Measurements from ENCODE around the gene ACOT12.

DNA sequence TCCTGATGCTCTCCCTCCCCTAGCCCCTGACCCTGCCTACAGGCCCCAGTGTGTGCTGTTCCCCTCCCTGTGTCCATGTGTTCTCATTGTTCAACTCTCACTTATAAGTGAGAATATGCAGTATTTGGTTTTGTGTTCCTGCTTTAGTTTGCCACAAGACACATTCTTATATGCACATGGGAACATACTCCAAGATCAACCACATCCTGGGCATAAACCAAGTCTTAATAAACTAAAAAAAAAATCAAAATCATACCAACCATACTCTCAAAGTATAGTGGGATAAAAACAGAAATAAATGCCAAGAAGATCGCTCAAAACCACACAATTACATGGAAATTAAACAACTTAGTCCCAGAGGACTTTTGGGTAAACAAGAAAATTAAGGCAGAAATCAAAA, 103.8 kb downstream of the ACOT12 start:
- TF ChIP-seq POLR2A (IDR thresholded peaks at IDR 0.05; ENCODE audit: low read length) (no peak), MAFK (IDR thresholded peaks at IDR 0.05; ENCODE audit: partially characterized antibody) (no peak), RCOR1 (IDR thresholded peaks at IDR 0.05; ENCODE audit: low read depth, low read length) (no peak), JUN (IDR thresholded peaks at IDR 0.05) (no peak), CHD4 (IDR thresholded peaks at IDR 0.05; ENCODE audit: borderline replicate concordance) (no peak), GATA3 (IDR thresholded peaks at IDR 0.05; ENCODE audit: borderline replicate concordance) (no peak), TP53 (CRISPR knock-in tag; IDR thresholded peaks at IDR 0.05) (no peak), SMC3 (IDR thresholded peaks at IDR 0.05) (no peak), MAZ (IDR thresholded peaks at IDR 0.05; ENCODE audit: borderline replicate concordance, low read depth, low read length) (no peak), ESRRA (IDR thresholded peaks at IDR 0.05; ENCODE audit: borderline replicate concordance, low read length) (no peak)
- TF ChIP-seq, protein P1, sequence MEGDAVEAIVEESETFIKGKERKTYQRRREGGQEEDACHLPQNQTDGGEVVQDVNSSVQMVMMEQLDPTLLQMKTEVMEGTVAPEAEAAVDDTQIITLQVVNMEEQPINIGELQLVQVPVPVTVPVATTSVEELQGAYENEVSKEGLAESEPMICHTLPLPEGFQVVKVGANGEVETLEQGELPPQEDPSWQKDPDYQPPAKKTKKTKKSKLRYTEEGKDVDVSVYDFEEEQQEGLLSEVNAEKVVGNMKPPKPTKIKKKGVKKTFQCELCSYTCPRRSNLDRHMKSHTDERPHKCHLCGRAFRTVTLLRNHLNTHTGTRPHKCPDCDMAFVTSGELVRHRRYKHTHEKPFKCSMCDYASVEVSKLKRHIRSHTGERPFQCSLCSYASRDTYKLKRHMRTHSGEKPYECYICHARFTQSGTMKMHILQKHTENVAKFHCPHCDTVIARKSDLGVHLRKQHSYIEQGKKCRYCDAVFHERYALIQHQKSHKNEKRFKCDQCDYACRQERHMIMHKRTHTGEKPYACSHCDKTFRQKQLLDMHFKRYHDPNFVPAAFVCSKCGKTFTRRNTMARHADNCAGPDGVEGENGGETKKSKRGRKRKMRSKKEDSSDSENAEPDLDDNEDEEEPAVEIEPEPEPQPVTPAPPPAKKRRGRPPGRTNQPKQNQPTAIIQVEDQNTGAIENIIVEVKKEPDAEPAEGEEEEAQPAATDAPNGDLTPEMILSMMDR (IDR thresholded peaks at IDR 0.05) = no peak
- TF ChIP-seq, protein P2, sequence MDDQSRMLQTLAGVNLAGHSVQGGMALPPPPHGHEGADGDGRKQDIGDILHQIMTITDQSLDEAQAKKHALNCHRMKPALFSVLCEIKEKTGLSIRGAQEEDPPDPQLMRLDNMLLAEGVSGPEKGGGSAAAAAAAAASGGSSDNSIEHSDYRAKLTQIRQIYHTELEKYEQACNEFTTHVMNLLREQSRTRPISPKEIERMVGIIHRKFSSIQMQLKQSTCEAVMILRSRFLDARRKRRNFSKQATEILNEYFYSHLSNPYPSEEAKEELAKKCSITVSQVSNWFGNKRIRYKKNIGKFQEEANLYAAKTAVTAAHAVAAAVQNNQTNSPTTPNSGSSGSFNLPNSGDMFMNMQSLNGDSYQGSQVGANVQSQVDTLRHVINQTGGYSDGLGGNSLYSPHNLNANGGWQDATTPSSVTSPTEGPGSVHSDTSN (IDR thresholded peaks at IDR 0.05) = no peak
- TF ChIP-seq, protein P3, sequence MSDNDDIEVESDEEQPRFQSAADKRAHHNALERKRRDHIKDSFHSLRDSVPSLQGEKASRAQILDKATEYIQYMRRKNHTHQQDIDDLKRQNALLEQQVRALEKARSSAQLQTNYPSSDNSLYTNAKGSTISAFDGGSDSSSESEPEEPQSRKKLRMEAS (IDR thresholded peaks at IDR 0.05) = no peak
- TF ChIP-seq, protein P4, sequence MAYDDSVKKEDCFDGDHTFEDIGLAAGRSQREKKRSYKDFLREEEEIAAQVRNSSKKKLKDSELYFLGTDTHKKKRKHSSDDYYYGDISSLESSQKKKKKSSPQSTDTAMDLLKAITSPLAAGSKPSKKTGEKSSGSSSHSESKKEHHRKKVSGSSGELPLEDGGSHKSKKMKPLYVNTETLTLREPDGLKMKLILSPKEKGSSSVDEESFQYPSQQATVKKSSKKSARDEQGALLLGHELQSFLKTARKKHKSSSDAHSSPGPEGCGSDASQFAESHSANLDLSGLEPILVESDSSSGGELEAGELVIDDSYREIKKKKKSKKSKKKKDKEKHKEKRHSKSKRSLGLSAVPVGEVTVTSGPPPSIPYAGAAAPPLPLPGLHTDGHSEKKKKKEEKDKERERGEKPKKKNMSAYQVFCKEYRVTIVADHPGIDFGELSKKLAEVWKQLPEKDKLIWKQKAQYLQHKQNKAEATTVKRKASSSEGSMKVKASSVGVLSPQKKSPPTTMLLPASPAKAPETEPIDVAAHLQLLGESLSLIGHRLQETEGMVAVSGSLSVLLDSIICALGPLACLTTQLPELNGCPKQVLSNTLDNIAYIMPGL (CRISPR knock-in tag; IDR thresholded peaks at IDR 0.05; ENCODE audit: borderline replicate concordance) = no peak
